ENCODE results near the gene ASCC2.

Gene ASCC2

GRCh38 chr22:29817724-29818123 is 20.4 kb downstream of the ASCC2 start:
- no peak for TF ChIP-seq ZNF274 (IDR thresholded peaks at IDR 0.05; ENCODE audit: low read depth, low read length)
- H3K4me3 ChIP-seq (ENCODE audit: low read length): no peak overlapping the region

DNA sequence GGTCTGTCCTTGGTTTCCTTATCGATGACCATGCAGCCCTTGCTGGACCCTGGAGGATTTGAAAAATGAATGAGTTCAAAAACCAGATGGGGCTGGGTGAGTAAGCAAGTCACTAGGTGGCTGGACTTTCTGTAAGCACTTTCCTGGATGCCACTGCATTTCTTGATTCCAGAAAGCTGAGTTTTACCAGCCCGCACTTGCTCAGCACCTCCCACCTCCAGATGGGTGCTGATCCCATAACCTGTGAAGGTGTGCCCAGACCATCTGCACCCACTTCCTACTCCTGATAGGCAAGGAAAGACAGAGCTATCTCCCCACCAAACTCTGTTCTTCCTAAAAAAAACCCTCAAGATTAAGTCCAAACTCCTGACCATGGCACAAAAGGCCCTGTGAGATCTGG is 21.1 kb downstream of the ASCC2 start:
- no peak overlapping the region for H3K4me3 ChIP-seq (ENCODE audit: low read length)
- no peak for TF ChIP-seq ZNF274 (IDR thresholded peaks at IDR 0.05; ENCODE audit: low read depth, low read length)

DNA sequence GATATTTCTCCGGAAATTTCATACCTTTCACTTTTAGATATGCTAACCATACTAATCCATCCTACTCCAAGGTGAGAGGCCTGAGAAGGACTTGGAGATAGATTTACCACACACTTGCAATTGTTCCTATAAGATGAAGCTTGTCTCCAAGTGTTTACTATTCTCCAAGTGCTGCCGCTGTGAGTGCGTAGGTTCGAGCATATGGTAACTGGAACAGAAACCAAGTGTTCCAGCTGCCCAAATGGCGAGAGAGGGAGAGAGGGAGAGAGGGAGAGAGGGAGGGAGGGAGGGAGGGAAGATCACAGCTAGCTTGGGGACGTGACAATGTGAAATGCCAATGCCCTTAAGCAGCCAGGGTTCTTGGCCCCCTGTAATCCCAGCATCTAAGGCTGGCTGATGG is 21.5 kb downstream of the ASCC2 start:
- TF ChIP-seq ZNF274 (IDR thresholded peaks at IDR 0.05; ENCODE audit: low read depth, low read length): no peak
- no peak overlapping the region for H3K4me3 ChIP-seq (ENCODE audit: low read length)

DNA sequence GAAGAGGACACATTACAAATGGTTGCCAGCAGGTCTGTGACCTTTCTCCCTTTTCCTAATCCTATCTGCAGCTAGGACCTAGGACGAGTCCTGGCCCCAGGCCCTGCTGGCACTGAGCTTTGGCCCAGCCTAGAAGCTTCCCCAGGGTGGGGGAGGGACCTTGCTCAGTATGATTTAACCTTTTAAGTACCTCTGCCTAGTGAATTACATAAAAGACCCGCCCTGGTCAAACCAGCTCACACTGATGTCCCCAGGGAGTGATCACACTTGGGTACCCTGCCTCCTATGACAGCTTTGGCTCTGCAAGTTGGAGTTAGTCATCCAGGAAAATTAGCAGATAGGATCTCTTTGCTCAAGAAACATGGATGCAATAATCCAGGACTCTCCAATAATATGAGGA is 21.9 kb downstream of the ASCC2 start:
- TF ChIP-seq ZNF274 (IDR thresholded peaks at IDR 0.05; ENCODE audit: low read depth, low read length): no peak
- no peak overlapping the region for H3K4me3 ChIP-seq (ENCODE audit: low read length)

GRCh38 chr22:29815580-29815979 is 22.5 kb downstream of the ASCC2 start:
- no peak overlapping the region for H3K4me3 ChIP-seq (ENCODE audit: low read length)
- no peak for TF ChIP-seq ZNF274 (IDR thresholded peaks at IDR 0.05; ENCODE audit: low read depth, low read length)

DNA sequence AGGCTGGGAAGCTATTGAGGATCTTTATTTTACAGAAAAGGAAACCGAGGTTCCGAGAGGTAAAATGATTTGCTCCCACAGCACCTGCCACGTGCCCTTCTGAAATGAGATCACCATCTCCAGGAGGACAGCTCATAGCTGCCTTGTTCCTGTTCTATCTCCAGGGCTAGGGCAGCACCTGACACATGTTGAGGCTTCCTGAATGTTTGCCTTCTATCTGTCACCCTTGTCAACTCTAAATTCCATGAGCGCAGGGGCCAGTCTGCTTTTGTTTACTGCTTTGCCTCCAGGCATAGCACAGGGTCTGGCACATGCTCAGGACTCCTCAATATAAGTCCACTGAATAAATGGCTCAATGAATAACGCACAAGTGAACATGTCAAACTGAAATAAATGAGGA is 24.1 kb downstream of the ASCC2 start:
- no peak overlapping the region for H3K4me3 ChIP-seq (ENCODE audit: low read length)
- no peak for TF ChIP-seq ZNF274 (IDR thresholded peaks at IDR 0.05; ENCODE audit: low read depth, low read length)

- H3K4me3 ChIP-seq (ENCODE audit: low read length): no peak overlapping the region
These were observed 24.5 kb downstream of the ASCC2 start for GRCh38 chr22:29813563-29813962.

DNA sequence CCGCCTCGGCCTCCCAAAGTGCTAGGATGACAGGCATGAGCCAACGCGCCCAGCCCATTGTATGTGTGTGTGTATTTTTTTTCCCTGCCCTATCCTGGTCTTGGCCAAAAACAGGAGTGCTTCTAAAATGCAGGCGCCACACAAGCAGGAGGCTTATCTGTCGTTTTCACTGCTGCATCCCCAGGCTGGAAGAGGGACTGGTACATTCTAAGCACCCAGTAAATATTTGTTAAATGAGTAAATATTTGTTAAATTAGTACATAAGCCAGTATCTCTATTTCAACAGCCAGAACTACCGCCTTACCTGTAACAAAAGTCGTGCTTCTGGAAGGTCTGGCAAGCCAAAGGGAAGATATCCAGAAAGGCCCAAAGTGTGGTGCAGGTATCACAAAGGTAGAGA is 24.9 kb downstream of the ASCC2 start:
- no peak overlapping the region for H3K4me3 ChIP-seq (ENCODE audit: low read length)
- no peak for TF ChIP-seq ZNF274 (IDR thresholded peaks at IDR 0.05; ENCODE audit: low read depth, low read length)

More at GRCh38 chr22:29813563-29813962, 24.5 kb downstream of the ASCC2 start:
- TF ChIP-seq ZNF274 (IDR thresholded peaks at IDR 0.05; ENCODE audit: low read depth, low read length): no peak

GRCh38 chr22:29811377-29811776 is 26.7 kb downstream of the ASCC2 start:
- TF ChIP-seq ZNF274 (IDR thresholded peaks at IDR 0.05; ENCODE audit: low read depth, low read length): no peak
- no peak overlapping the region for H3K4me3 ChIP-seq (ENCODE audit: low read length)

DNA sequence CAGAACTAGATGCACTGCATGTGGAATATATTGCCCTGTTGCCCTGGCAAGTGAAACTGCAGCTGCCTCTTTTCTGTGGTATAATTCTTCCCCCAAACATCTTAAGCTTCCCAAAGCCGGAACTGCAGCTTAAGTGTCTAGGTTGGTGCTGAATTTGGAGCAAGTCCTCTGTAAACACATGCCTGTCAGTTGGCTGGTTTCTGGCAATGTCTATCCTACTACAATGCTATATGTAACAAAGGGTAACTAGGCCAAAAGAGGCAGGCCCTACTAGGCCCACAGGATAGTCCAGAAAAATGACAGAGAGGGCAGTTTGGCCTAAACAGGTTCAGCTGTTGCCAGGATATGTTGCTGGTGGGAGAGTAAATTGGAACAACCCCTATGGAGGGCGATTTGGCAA is 27.9 kb downstream of the ASCC2 start:
- no peak for TF ChIP-seq ZNF274 (IDR thresholded peaks at IDR 0.05; ENCODE audit: low read depth, low read length)

GRCh38 chr22:29806196-29806595 is 31.9 kb downstream of the ASCC2 start:
- no peak for TF ChIP-seq ZNF274 (IDR thresholded peaks at IDR 0.05; ENCODE audit: low read depth, low read length)
- no peak overlapping the region for H3K4me3 ChIP-seq (ENCODE audit: low read length)

More for the DNA sequence above, 27.9 kb downstream of the ASCC2 start:
- H3K4me3 ChIP-seq (ENCODE audit: low read length): no peak overlapping the region

- TF ChIP-seq ZNF274 (IDR thresholded peaks at IDR 0.05; ENCODE audit: low read depth, low read length): no peak
- H3K4me3 ChIP-seq (ENCODE audit: low read length): no peak overlapping the region
These were observed 33.1 kb downstream of the ASCC2 start for GRCh38 chr22:29804985-29805384.

DNA sequence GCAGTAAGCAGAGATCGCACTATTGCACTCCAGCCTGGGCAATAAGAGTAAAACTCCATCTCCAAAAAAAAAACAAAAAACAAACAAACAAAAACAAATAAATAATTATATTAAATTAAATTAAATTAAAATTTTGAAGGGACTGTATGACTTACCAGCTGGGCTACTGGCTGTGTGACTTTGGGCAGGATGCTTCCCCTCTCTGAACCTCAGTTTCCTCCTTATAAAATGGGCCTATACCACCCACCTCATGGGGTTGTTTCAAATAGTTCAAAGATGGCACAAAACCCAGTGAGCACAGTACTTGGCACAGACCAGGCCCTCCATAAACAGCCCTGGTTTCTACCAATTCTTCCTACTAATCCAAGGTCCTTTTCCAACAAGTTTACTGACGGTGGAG is 34.9 kb downstream of the ASCC2 start:
- no peak overlapping the region for H3K4me3 ChIP-seq (ENCODE audit: low read length)
- TF ChIP-seq ZNF274 (IDR thresholded peaks at IDR 0.05; ENCODE audit: low read depth, low read length): no peak

DNA sequence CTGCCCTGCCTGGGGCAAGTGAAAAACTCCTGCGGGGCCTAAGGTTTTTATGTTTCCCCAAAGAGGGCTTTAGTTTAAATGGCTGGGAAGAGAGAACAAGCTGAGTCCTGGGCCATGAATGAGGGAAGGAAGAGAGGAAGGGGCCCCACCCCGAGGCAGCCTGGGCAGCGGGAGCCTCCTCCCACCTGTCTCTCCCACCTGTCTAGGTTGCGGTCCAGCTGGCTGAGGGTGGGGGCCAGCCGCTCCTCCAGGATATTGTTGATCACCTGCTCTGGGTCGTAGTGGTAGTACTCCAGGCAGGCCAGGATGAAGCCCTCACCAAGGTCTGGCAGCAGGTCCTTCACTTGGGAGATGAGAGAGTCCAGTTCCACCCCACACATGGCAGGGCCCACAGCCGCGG is 36.3 kb downstream of the ASCC2 start:
- TF ChIP-seq ZNF274 (IDR thresholded peaks at IDR 0.05; ENCODE audit: low read depth, low read length): no peak
- no peak overlapping the region for H3K4me3 ChIP-seq (ENCODE audit: low read length)

- no peak for TF ChIP-seq ZNF274 (IDR thresholded peaks at IDR 0.05; ENCODE audit: low read depth, low read length)
- no peak overlapping the region for H3K4me3 ChIP-seq (ENCODE audit: low read length)
These were observed 36.9 kb downstream of the ASCC2 start for GRCh38 chr22:29801153-29801552.

GRCh38 chr22:29799217-29799680 is 38.8 kb downstream of the ASCC2 start:
- no peak overlapping the region for H3K4me3 ChIP-seq (ENCODE audit: low read length)
- TF ChIP-seq ZNF274 (IDR thresholded peaks at IDR 0.05; ENCODE audit: low read depth, low read length): no peak
